Transverse colon (tissue), 4 donors: ENCODE data around the gene FBXO44. TPM values are rescaled to one million over a fixed set of nuclear protein-coding genes. Genes with fewer than 3 reads are reported as not detected.
A peak's percentile ranks its signal among the peaks of the same experiment; 100 is the strongest.

Experiments used
- DNase-seq: peaks from one replicate; pipeline ENCODE4 v3.0.0-alpha.2; 2019
- H3K27ac ChIP-seq, 4 donors: fragments of 200-600 bp; sonication (generic); 2 replicates each; pipeline ENCODE4 v1.5.1; 2016 to 2018; ENCODE audit warnings: inconsistent platforms in 4 of 4
- H3K27me3 ChIP-seq: fragments of 200-600 bp; sonication (generic); 2 replicates; pipeline ENCODE4 v1.5.1; 2017; ENCODE audit warnings: inconsistent platforms
- H3K36me3 ChIP-seq, 4 donors: fragments of 200-600 bp; sonication (generic); 2 replicates each; pipeline ENCODE4 v1.5.1; 2017 to 2019; ENCODE audit warnings: inconsistent platforms in 4 of 4
- H3K4me1 ChIP-seq, 4 donors: fragments of 200-600 bp; sonication (generic); 2 replicates each; pipeline ENCODE4 v1.5.1; 2017 to 2020; ENCODE audit warnings: inconsistent platforms in 4 of 4
- H3K4me3 ChIP-seq, 4 donors: fragments of 200-600 bp; sonication (generic); 1 replicate in 1 of 4; 2 replicates in 3 of 4; pipeline versions ENCODE4 v1.5.1 to v1.6.1; 2017 to 2019; ENCODE audit warnings: inconsistent platforms in 4 of 4
- H3K9me3 ChIP-seq, 2 donors: fragments of 200-600 bp; sonication (generic); 2 replicates each; pipeline ENCODE4 v1.5.1; 2017 to 2019; ENCODE audit warnings: inconsistent platforms in 2 of 2
- CTCF ChIP-seq, 5 experiments: fragments of 200-600 bp in 3 of 5; fragments of 450-650 bp in 2 of 5; sonication (generic) in 3 of 5; IDR thresholded peaks; 1 replicate in 2 of 5; 2 replicates in 3 of 5; pipeline ENCODE4 v1.5.1; 2016 to 2017; ENCODE audit warnings: antibody characterized with exemption in 5 of 5, inconsistent platforms in 3 of 5, mild to moderate bottlenecking in 2 of 5, moderate library complexity in 1 of 5
- EP300 ChIP-seq: sonication (generic); formaldehyde crosslinking; IDR thresholded peaks from one replicate; pipeline ENCODE4 v1.6.1; 2017; ENCODE audit warnings: antibody characterized with exemption, low read depth
- POLR2A ChIP-seq: fragments of 450-650 bp; IDR thresholded peaks from one replicate; pipeline ENCODE4 v1.6.1; 2016; ENCODE audit warnings: antibody characterized with exemption, mild to moderate bottlenecking, moderate library complexity
- POLR2AphosphoS5 ChIP-seq, 3 donors: sonication (generic); formaldehyde crosslinking; IDR thresholded peaks; one replicate each; pipeline ENCODE4 v1.6.1; 2016; ENCODE audit warnings: antibody characterized with exemption in 3 of 3
- whole genome bisulfite sequencing, 2 donors: methylation state at CpG; one replicate each; pipeline ENCODE4 v1.1.5; 2018; ENCODE audit warnings: low coverage in 1 of 2; 5-methylcytosine and 5-hydroxymethylcytosine counted together
- in situ Hi-C, 4 donors: fragments of 200-750 bp; cut with MboI; loops; one replicate each; pipeline versions ENCODE4 v1.15.0 to v1.15.1; 2017; ENCODE audit warnings: low sequenced_read_pairs in 3 of 4, low pct_ligation_motif_present in 1 of 4, low pct_unique_long_range_greater_than_20kb in 1 of 4
- intact Hi-C: fragments of 100-400 bp; cut with DNase I; formaldehyde crosslinking; loops from one replicate; pipeline ENCODE4 v1.15.1; 2023; ENCODE audit warnings: low total_unique reads
- total RNA-seq, 4 donors: library from RNA; depleted of rRNA; stranded (reverse); fragments of >200 nt; gene quantifications; one replicate each; pipeline ENCODE4 v1.1.0, GENCODE V29; 2016

FBXO44 gene
- total RNA-seq, 4 donors from 2014 or later = 3.2 to 10.5 (median 6.9) TPM

- Histone ChIP-seq H3K27me3 (peaks cover 38% of the 10 kb centered on the region), H3K4me1 (peaks cover 5 to 24% (median 19%) of the 10 kb centered on the region in 4 donors), H3K4me3 (no peak overlapping the region), H3K27ac (no peak overlapping the region), H3K9me3 (no peaks in the 10 kb centered on the region), H3K36me3 (no peaks in the 10 kb centered on the region)
- TF ChIP-seq POLR2AphosphoS5 (IDR thresholded peaks at IDR 0.05) (no peak), CTCF (IDR thresholded peaks at IDR 0.05) (no peak), EP300 (no peak), POLR2A (no peak)
- in situ Hi-C loops = loop anchor here (10.0 to 25.0 kb wide), 5 partner anchors 308 to 608 kb away; partner anchors contain the start of gene MASP2 (in 2 of the 4)
- DNase-seq = no peak
- intact Hi-C loops = no loop called here
- 86% methylated on average over 3 to 5 of the region's 5 CpGs for WGBS, 2 donors
Measured at GRCh38 chr1:11645270-11645669, 9.4 kb upstream of the FBXO44 start.

DNA sequence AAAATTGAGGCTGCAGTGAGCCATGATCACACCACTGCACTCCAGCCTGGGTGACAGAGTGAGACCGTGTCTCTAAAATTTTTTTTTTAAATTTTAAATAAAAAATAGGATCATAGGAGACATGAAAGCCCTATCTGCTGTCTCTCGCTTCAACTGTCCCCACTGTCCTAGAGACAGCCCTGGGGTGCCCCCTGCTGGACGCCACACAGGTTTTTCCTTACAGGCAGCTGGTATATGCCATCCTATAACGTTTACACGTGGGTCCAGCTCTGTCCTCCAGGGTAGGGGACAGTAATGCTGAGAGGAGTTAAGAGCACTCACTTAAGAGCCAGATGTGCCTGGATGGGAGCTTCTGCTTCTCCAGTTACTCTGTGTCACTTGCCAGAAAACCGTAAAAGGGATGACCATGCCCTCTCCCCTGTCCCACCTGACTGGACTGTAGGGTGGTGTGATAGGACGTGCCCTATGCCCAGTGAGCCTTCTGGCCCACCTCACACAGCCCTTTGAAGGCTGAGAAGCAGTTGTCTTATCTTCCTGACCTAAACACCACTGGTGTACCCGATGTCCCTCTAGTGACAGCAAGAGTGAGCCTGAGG lies 8.9 kb upstream of the FBXO44 start:
- TF ChIP-seq POLR2AphosphoS5 (IDR thresholded peaks at IDR 0.05) (no peak), CTCF (IDR thresholded peaks at IDR 0.05) (peak; percentile 56 to 73 (median 66))
- peak; percentile 82 for DNase-seq
- in situ Hi-C loops = loop anchor here (10.0 to 25.0 kb wide), 5 partner anchors 308 to 608 kb away; partner anchors contain the start of gene MASP2 (in 2 of the 4)
- Histone ChIP-seq H3K9me3 (no peaks in the 10 kb centered on the region), H3K4me3 (no peak overlapping the region), H3K36me3 (no peaks in the 10 kb centered on the region), H3K27me3 (peaks cover 43% of the 10 kb centered on the region), H3K4me1 (peaks cover 10 to 29% (median 24%) of the 10 kb centered on the region in 4 donors), H3K27ac (no peak overlapping the region)
- intact Hi-C loops = no loop called here
- 0 to 21% methylated on average over 3 to 8 of the region's 8 CpGs for WGBS, 2 donors

DNA sequence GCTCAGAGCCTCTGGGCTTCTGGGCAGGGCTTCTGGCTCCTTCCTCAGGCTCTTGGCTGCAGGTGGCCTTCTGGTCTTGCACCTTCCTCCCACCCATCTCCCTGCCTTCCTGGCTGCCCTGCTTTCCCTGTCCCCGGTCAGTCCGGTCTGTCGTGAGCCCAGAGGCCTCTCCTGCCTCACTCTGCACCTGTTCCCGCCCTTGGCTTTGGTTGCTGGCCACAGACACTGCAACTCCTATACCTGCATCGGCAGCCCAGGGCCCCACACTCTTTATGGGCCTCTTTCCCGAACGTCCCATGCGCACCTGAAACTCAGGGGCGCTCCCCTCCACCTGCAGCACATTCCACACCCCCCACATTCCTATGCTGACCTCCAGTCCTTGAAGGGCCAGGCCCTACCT lies 8.4 kb upstream of the FBXO44 start:
- 77% methylated on average over 9 of the region's 9 CpGs; no CpG with 5 or more reads in 1 of the 2 donors for WGBS, 2 donors
- H3K9me3 ChIP-seq = no peaks in the 10 kb centered on the region
- no peaks in the 10 kb centered on the region for H3K36me3 ChIP-seq
- H3K4me3 ChIP-seq = no peak overlapping the region
- TF ChIP-seq CTCF (IDR thresholded peaks at IDR 0.05) (no peak), POLR2A (no peak), EP300 (no peak), POLR2AphosphoS5 (IDR thresholded peaks at IDR 0.05) (no peak)
- intact Hi-C loops = no loop called here
- peaks cover 11 to 29% (median 24%) of the 10 kb centered on the region in 4 donors for H3K4me1 ChIP-seq
- DNase-seq = no peak
- no peak overlapping the region for H3K27ac ChIP-seq
- in situ Hi-C loops = loop anchor here (10.0 to 25.0 kb wide), 5 partner anchors 309 to 609 kb away; partner anchors contain the start of gene MASP2 (in 2 of the 4)
- peaks cover 48% of the 10 kb centered on the region for H3K27me3 ChIP-seq

DNA sequence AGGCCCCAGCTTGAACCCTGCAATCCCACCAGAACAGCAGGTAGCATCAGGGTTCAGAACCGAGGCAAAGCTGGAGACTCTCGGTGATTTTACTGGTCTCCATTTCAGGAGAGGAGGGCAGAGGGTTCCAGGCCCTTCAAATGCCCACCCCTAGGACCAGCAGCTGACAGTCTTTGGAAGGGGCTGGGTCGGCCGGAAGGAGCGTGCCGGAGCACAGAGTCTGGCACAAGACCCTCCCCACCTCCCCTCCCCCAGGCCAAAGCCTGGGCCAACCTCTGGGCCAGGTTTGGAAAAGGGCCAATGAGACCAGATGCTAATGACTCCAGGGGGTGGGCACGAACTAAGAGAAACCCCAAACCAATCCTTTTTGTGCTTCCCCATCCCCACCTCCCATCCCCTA lies 7.3 kb upstream of the FBXO44 start:
- Histone ChIP-seq H3K27me3 (peaks cover 49% of the 10 kb centered on the region), H3K36me3 (no peaks in the 10 kb centered on the region), H3K27ac (no peak overlapping the region), H3K4me3 (no peak overlapping the region), H3K4me1 (peaks cover 11 to 29% (median 24%) of the 10 kb centered on the region in 4 donors), H3K9me3 (no peaks in the 10 kb centered on the region)
- TF ChIP-seq POLR2AphosphoS5 (IDR thresholded peaks at IDR 0.05) (no peak), EP300 (no peak), CTCF (IDR thresholded peaks at IDR 0.05) (no peak), POLR2A (no peak)
- in situ Hi-C loops = loop anchor here (10.0 to 25.0 kb wide), 5 partner anchors 310 to 610 kb away; partner anchors contain the start of gene MASP2 (in 2 of the 4)
- 83% methylated on average over 7 of the region's 7 CpGs; no CpG with 5 or more reads in 1 of the 2 donors for WGBS, 2 donors
- no peak for DNase-seq
- intact Hi-C loops = no loop called here
